Right forelimb (tissue), 1 donor: ENCODE results near the gene RANGRF.
A peak's percentile ranks its signal among the peaks of the same experiment; 100 is the strongest.
"Not testable (repeated sequence)": the region's sequence is repeated elsewhere in the genome, so short reads cannot be mapped to it uniquely, and the experiment has no call there.

Experiments used
- DNase-seq: peaks from one replicate; pipeline ENCODE4 v3.0.0-alpha.2; 2018

RANGRF gene

GRCh38 chr17:8288336-8289102, at the start of gene RANGRF:
RANGRF (plus strand) TSS chr17:8288670; CDS start chr17:8288789, 119 bp downstream.
- peak; percentile 91 for DNase-seq

GRCh38 chr17:8243827-8244226, 44.6 kb upstream of the RANGRF start:
- DNase-seq = no peak

- DNase-seq = no peak
Measured at GRCh38 chr17:8244768-8245167, 43.7 kb upstream of the RANGRF start.

- peak; percentile 98 for DNase-seq
Measured at GRCh38 chr17:8248751-8249607, 39.5 kb upstream of the RANGRF start, which contains the start of gene PFAS. PFAS (plus strand) TSS chr17:8249289; CDS start chr17:8253938, 4,649 bp downstream.

- no peak for DNase-seq
Measured at GRCh38 chr17:8249621-8250500, 38.6 kb upstream of the RANGRF start.

- DNase-seq = not testable (repeated sequence)
Measured at GRCh38 chr17:8251411-8251810, 37.1 kb upstream of the RANGRF start.

- DNase-seq = no peak
Measured at GRCh38 chr17:8253801-8254200, 34.7 kb upstream of the RANGRF start.

GRCh38 chr17:8254881-8255280, 33.6 kb upstream of the RANGRF start:
- no peak for DNase-seq

- no peak for DNase-seq
Measured at GRCh38 chr17:8255499-8255898, 33.0 kb upstream of the RANGRF start.

- no peak for DNase-seq
Measured at GRCh38 chr17:8256291-8256690, 32.2 kb upstream of the RANGRF start.

- no peak for DNase-seq
Measured at GRCh38 chr17:8256691-8257090, 31.8 kb upstream of the RANGRF start.

GRCh38 chr17:8257801-8258200, 30.7 kb upstream of the RANGRF start:
- no peak for DNase-seq

- DNase-seq = no peak
Measured at GRCh38 chr17:8264320-8264719, 24.1 kb upstream of the RANGRF start.

- DNase-seq = no peak
Measured at GRCh38 chr17:8264836-8265542, 23.5 kb upstream of the RANGRF start.

- DNase-seq = no peak
Measured at GRCh38 chr17:8266648-8267479, 21.6 kb upstream of the RANGRF start.

GRCh38 chr17:8267480-8268147, 20.9 kb upstream of the RANGRF start:
- DNase-seq = no peak

GRCh38 chr17:8268550-8269298, 19.7 kb upstream of the RANGRF start:
- DNase-seq = no peak

- DNase-seq = no peak
Measured at GRCh38 chr17:8272421-8272820, 16.0 kb upstream of the RANGRF start.

- DNase-seq = no peak
Measured at GRCh38 chr17:8273884-8274444, 14.5 kb upstream of the RANGRF start.

GRCh38 chr17:8274816-8275215, 13.7 kb upstream of the RANGRF start:
- no peak for DNase-seq
